ENCODE data around the gene BMP10.
A peak's percentile ranks its signal among the peaks of the same experiment; 100 is the strongest.

The BMP10 gene

GRCh38 chr2:68829749-68830148 lies 41.4 kb downstream of the BMP10 start:
- no peak for DNase-seq (ENCODE audit: low read depth)
- H3K4me3 ChIP-seq (ENCODE audit: low read depth, low read length) = no peak overlapping the region

- no peak overlapping the region for H3K4me3 ChIP-seq (ENCODE audit: low read depth, low read length)
- peak; percentile 89 for DNase-seq (ENCODE audit: low read depth)
These were observed 42.1 kb downstream of the BMP10 start for GRCh38 chr2:68828887-68829708.

- DNase-seq (ENCODE audit: low read depth) = no peak
- no peak overlapping the region for H3K4me3 ChIP-seq (ENCODE audit: low read depth, low read length)
These were observed 43.5 kb downstream of the BMP10 start for GRCh38 chr2:68827666-68828065.

- DNase-seq (ENCODE audit: low read depth) = no peak
- H3K4me3 ChIP-seq (ENCODE audit: low read depth, low read length) = no peak overlapping the region
These were observed 45.3 kb downstream of the BMP10 start for GRCh38 chr2:68825866-68826265.

- no peak for DNase-seq (ENCODE audit: low read depth)
- H3K4me3 ChIP-seq (ENCODE audit: low read depth, low read length) = no peak overlapping the region
These were observed 46.4 kb downstream of the BMP10 start for GRCh38 chr2:68824831-68825230.

GRCh38 chr2:68822207-68822872 lies 48.9 kb downstream of the BMP10 start:
- no peak for DNase-seq (ENCODE audit: low read depth)
- H3K4me3 ChIP-seq (ENCODE audit: low read depth, low read length) = no peak overlapping the region

GRCh38 chr2:68819556-68819955 lies 51.6 kb downstream of the BMP10 start:
- no peak for DNase-seq (ENCODE audit: low read depth)
- no peak overlapping the region for H3K4me3 ChIP-seq (ENCODE audit: low read depth, low read length)

- H3K4me3 ChIP-seq (ENCODE audit: low read depth, low read length) = no peak overlapping the region
- DNase-seq (ENCODE audit: low read depth) = no peak
These were observed 53.9 kb downstream of the BMP10 start for GRCh38 chr2:68817306-68817705.

Measured in skeletal muscle cell (primary cell).